Neutrophil (primary cell): ENCODE data around the gene TAB2.

Source experiments
- H3K27ac ChIP-seq: fragments of 200-600 bp; sonication (generic); 2 replicates; pipeline ENCODE4 v1.5.1; 2016; ENCODE audit warnings: mild to moderate bottlenecking, moderate library complexity
- H3K27me3 ChIP-seq: fragments of 200-600 bp; sonication (generic); 2 replicates; pipeline ENCODE4 v1.6.0; 2016; ENCODE audit warnings: mild to moderate bottlenecking
- H3K36me3 ChIP-seq: fragments of 200-600 bp; sonication (generic); 2 replicates; pipeline ENCODE4 v1.5.1; 2017
- H3K4me1 ChIP-seq, 2 experiments: fragments of 200-600 bp in 1 of 2; sonication (generic) in 1 of 2; 1 replicate in 1 of 2; 2 replicates in 1 of 2; pipeline versions ENCODE4 v1.5.1 to v1.6.1; 2013 to 2016; ENCODE audit warnings: low read depth in 1 of 2, low read length in 1 of 2, mild to moderate bottlenecking in 1 of 2, moderate library complexity in 1 of 2; ENCODE audit not compliant: control insufficient read depth in 1 of 2, insufficient read depth in 1 of 2
- H3K4me3 ChIP-seq, 2 experiments: fragments of 200-600 bp in 1 of 2; sonication (generic) in 1 of 2; 1 replicate in 1 of 2; 2 replicates in 1 of 2; pipeline ENCODE4 v1.5.1; 2013 to 2016; ENCODE audit warnings: low read depth in 1 of 2, low read length in 1 of 2, mild to moderate bottlenecking in 1 of 2, moderate library complexity in 1 of 2
- H3K9me3 ChIP-seq: fragments of 200-600 bp; sonication (generic); 2 replicates; pipeline ENCODE4 v1.5.1; 2016
- CTCF ChIP-seq: fragments of 200-600 bp; sonication (generic); IDR thresholded peaks from 2 replicates; pipeline ENCODE4 v1.5.1; 2016; ENCODE audit warnings: antibody characterized with exemption

The TAB2 gene

DNA sequence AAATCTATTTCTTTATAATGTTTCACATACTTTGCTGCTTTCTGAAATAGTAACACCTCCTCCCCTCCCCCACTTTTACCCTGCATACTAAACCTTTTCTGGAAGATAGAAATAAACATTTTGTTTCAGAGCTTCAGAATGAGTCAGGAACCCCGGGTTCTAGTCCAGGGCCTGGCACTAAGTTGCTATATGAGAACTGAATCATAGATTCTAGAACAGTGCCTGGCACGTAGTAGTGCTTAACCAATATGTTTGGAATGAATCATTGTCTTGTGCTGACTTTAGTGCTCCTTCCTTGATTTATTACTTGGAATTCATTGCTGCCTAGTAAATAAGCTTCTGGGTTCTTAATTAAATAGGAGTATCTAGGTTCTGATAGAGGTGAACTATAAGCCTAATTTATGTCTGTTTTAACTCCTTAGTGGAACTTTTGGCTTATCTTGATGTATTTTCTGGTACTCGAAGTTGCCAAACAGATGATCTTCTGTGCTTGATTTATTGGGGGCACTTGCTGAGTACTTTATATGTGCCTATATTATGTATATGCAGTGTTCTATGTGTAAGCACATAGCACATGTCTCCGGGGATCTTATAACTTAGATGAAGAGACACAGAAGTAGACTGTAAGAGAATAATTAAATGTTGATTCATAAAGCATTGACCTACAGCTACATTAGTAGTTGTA lies 18.6 kb downstream of the TAB2 start:
- H3K27ac ChIP-seq: peak overlapping the region; percentile 1
- TF ChIP-seq CTCF: no peak
- no peaks in the 10 kb centered on the region for H3K27me3 ChIP-seq
- peaks cover 26 to 66% of the 10 kb centered on the region in 2 experiments for H3K4me1 ChIP-seq
- H3K4me3 ChIP-seq: no peak overlapping the region
- H3K9me3 ChIP-seq: no peaks in the 10 kb centered on the region
- no peaks in the 10 kb centered on the region for H3K36me3 ChIP-seq

GRCh38 chr6:149336609-149336928 lies 19.1 kb downstream of the TAB2 start:
- peaks cover 26 to 66% of the 10 kb centered on the region in 2 experiments for H3K4me1 ChIP-seq
- no peaks in the 10 kb centered on the region for H3K27me3 ChIP-seq
- H3K9me3 ChIP-seq: no peaks in the 10 kb centered on the region
- no peak overlapping the region for H3K4me3 ChIP-seq
- no peak for TF ChIP-seq CTCF
- H3K27ac ChIP-seq: peak overlapping the region; percentile 1
- no peaks in the 10 kb centered on the region for H3K36me3 ChIP-seq

- H3K36me3 ChIP-seq: no peaks in the 10 kb centered on the region
- no peaks in the 10 kb centered on the region for H3K9me3 ChIP-seq
- no peak overlapping the region for H3K4me3 ChIP-seq
- no peak for TF ChIP-seq CTCF
- H3K27me3 ChIP-seq: no peaks in the 10 kb centered on the region
- peaks cover 29 to 67% of the 10 kb centered on the region in 2 experiments for H3K4me1 ChIP-seq
- peak overlapping the region; percentile 38 for H3K27ac ChIP-seq
Observed at GRCh38 chr6:149337320-149337719, 19.8 kb downstream of the TAB2 start.

DNA sequence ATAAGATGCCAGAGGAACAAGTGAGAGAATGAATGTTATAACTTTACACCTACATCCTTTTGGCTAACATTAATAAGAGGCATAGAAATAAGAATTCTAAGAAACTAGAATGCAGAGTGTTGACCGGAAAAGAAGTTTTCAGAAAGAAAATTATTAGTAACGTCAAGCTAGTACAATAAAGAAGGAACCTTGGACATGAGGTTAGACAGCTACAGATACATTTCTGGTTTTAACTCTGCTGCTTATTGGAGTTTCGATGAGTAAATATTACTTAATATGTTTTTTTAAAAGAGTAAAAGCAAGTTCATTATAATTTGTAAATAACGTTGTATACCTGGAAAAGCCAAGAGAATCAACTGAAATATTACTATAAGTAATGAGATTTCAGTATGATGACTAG lies 22.7 kb downstream of the TAB2 start:
- Histone ChIP-seq H3K36me3 (no peaks in the 10 kb centered on the region), H3K4me1 (peaks cover 54 to 81% of the 10 kb centered on the region in 2 experiments), H3K27me3 (no peaks in the 10 kb centered on the region), H3K27ac (no peak overlapping the region), H3K9me3 (no peaks in the 10 kb centered on the region), H3K4me3 (no peak overlapping the region)
- TF ChIP-seq CTCF: no peak

- Histone ChIP-seq H3K36me3 (peaks cover 5% of the 10 kb centered on the region), H3K27me3 (no peaks in the 10 kb centered on the region), H3K4me3 (peak overlapping the region in 1 of 2 experiments; percentile 36), H3K9me3 (no peaks in the 10 kb centered on the region), H3K27ac (peak overlapping the region; percentile 78), H3K4me1 (peaks cover 48 to 81% of the 10 kb centered on the region in 2 experiments)
- TF ChIP-seq CTCF: no peak
Observed at GRCh38 chr6:149342525-149342924, 25.0 kb downstream of the TAB2 start.
